Measurements from ENCODE around the gene SLC16A3. TPM values are rescaled to one million over a fixed set of nuclear protein-coding genes. Genes with fewer than 3 reads are reported as not detected.

The SLC16A3 gene
- total and polyA plus RNA-seq, 10 of the 15 experiments (the other 5 are each of a cell fraction or from before 2014, with no cell fraction given) = 0.10 to 46.5 (median 8.0) TPM

DNA sequence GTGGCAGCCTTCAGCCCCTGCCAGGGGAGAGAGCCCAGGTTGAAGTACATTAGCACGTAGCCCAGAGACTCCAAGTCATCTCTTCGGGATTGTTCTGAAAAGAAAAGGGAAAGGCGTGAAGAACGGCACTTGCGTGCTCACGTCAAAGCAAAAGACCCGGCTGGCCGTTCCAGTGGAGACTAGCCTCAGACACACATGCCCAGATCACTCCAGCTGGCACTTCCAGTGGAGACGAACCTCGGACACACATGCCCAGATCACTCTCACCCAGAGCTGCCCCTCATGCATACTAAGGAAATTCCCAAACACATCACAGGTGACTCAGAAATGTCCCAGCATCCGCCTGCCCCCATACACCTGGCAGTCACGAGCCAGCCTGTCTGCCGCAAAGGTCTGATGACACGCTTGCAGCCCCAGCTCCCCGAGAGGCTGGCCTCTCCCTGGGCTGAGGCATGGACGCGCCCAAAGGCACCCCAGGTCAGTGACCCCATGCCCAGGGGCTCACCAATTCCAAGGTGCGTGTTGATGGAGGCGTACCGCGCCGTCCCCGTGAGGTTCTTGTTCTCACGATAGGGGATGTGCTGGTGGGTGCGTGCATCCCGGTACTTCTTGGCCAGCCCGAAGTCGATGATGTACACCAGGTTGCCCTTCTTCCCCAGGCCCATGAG, 23.8 kb downstream of the SLC16A3 start:
- RAD21 ChIA-PET (ENCODE audit: unreplicated experiment) = no interaction called here
- CTCF ChIA-PET = interaction anchor here (0.6 kb wide), 1 partner anchor 148 kb away, joined by 3 read pairs; no protein-coding TSS in a partner anchor
- TF ChIP-seq BRCA1 (IDR thresholded peaks at IDR 0.05; ENCODE audit: low read depth, low read length) (no peak), POLR2AphosphoS5 (IDR thresholded peaks at IDR 0.05; ENCODE audit: low read length) (peak; percentile 35; the same call in 1 of the 2 replicates), KAT2A (conservative IDR thresholded peaks at IDR 0.05; ENCODE audit: control insufficient read depth, low read depth, low read length) (no peak), CHD1 (IDR thresholded peaks at IDR 0.05; ENCODE audit: low read depth, low read length) (no peak), MEF2B (IDR thresholded peaks at IDR 0.05; ENCODE audit: partially characterized antibody, poor library complexity, severe bottlenecking) (no peak), POLR2A (IDR thresholded peaks at IDR 0.05; ENCODE audit: low read depth, low read length) (peak; percentile 59)
- TF ChIP-seq, protein P1, sequence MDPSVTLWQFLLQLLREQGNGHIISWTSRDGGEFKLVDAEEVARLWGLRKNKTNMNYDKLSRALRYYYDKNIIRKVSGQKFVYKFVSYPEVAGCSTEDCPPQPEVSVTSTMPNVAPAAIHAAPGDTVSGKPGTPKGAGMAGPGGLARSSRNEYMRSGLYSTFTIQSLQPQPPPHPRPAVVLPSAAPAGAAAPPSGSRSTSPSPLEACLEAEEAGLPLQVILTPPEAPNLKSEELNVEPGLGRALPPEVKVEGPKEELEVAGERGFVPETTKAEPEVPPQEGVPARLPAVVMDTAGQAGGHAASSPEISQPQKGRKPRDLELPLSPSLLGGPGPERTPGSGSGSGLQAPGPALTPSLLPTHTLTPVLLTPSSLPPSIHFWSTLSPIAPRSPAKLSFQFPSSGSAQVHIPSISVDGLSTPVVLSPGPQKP (IDR thresholded peaks at IDR 0.05; ENCODE audit: low read depth, low read length) = no peak
- Histone ChIP-seq H3K27ac (ENCODE audit: control insufficient read depth, insufficient read depth) (no peak overlapping the region), H3K36me3 (ENCODE audit: control insufficient read depth in 2 of 2, insufficient read depth in 2 of 2, low read length in 1 of 2) (peaks cover 38 to 60% of the 10 kb centered on the region in 2 experiments), H3K4me3 (no peak overlapping the region), H3K9ac (ENCODE audit: control insufficient read depth, insufficient read depth, low read length) (no peak overlapping the region), H3K4me2 (ENCODE audit: control insufficient read depth, insufficient read depth) (no peak overlapping the region), H3K79me2 (ENCODE audit: control insufficient read depth, insufficient read depth, low read length) (no peaks in the 10 kb centered on the region; the same call in 1 of the 2 replicates), H3K9me3 (replicated peaks; ENCODE audit: control insufficient read depth, insufficient read depth, low read length) (no peaks in the 10 kb centered on the region; the same call in 2 of the 3 replicates), H3K27me3 (replicated peaks in 1 of 2; ENCODE audit: control insufficient read depth in 2 of 2, insufficient read depth in 2 of 2, low read length in 1 of 2) (no peaks in the 10 kb centered on the region), H3K4me1 (ENCODE audit: control insufficient read depth, insufficient read depth, low read length) (no peaks in the 10 kb centered on the region), H2AFZ (ENCODE audit: control insufficient read depth, low read depth, low read length) (no peak overlapping the region), H4K20me1 (ENCODE audit: control insufficient read depth, insufficient read depth) (peaks cover 5% of the 10 kb centered on the region; the same call in 1 of the 2 replicates)
- intact Hi-C loops (cut with micrococcal nuclease; ENCODE audit: unreplicated experiment) = no loop called here
- BruUV-seq (replicated peaks) = no TSS peak
- DNase-seq (ENCODE audit: low read depth, low spot score) (no peak), ATAC-seq (no peak), FAIRE-seq (no peak)
- SMC1A ChIA-PET (ENCODE audit: uncharacterized antibody, unreplicated experiment) = no interaction called here
- 98% methylated on average over 23 of the region's 28 CpGs for WGBS (ENCODE audit: insufficient coverage, insufficient replicate concordance, low lambda C conversion rate, missing lambda C conversion rate)
- POLR2A ChIA-PET = interaction anchor here (0.5 kb wide), 1 partner anchor 243 kb away, joined by 4 read pairs; no protein-coding TSS in a partner anchor
- in situ Hi-C loops (cut with MboI) = no loop called here
